Caco-2 (cell line): ENCODE data around the gene RAB3GAP2. TPM values are rescaled to one million over a fixed set of nuclear protein-coding genes. Genes with fewer than 3 reads are reported as not detected.
"Not testable (repeated sequence)": the region's sequence is repeated elsewhere in the genome, so short reads cannot be mapped to it uniquely, and the experiment has no call there.

Experiments used
- BruUV-seq: library from RNA; stranded (reverse); fragments of 400-500 nt; replicated peaks from 2 replicates; lab custom pipeline; 2021; lab: Mats Ljungman, UMichigan
- CTCF ChIA-PET: fragments of 300-600 bp; sonication (Branson Sonifier 250); formaldehyde crosslinking; loops from one replicate; lab custom pipeline; 2022; ENCODE audit warnings: antibody characterized with exemption; lab: Charles Lee
- POLR2A ChIA-PET: fragments of 300-600 bp; sonication (Branson Sonifier 250); formaldehyde crosslinking; loops from one replicate; lab custom pipeline; 2022; ENCODE audit warnings: antibody characterized with exemption; lab: Charles Lee
- DNase-seq, 2 experiments: peaks; one replicate each; pipeline versions ENCODE4 v3.0.0 to v3.0.0-alpha.2; 2020 to 2022
- H3K27me3 ChIP-seq: replicated peaks from 2 replicates; pipeline ENCODE4 v1.6.0; 2011; ENCODE audit warnings: low read length; ENCODE audit not compliant: control insufficient read depth, insufficient read depth
- H3K36me3 ChIP-seq: 2 replicates; pipeline ENCODE4 v1.5.1; 2011; ENCODE audit warnings: low read length; ENCODE audit not compliant: control insufficient read depth, insufficient read depth
- H3K4me1 ChIP-seq: fragments of 250-450 bp; sonication (Bioruptor Pico); 2 replicates; pipeline ENCODE4 v1.5.1; 2020; ENCODE audit warnings: mild to moderate bottlenecking
- H3K4me3 ChIP-seq: 2 replicates; pipeline ENCODE4 v1.5.1; 2011; ENCODE audit warnings: low read depth, mild to moderate bottlenecking, control low read depth, low read length
- H3K9me3 ChIP-seq: fragments of 250-450 bp; sonication (Bioruptor Pico); 2 replicates; pipeline ENCODE4 v1.5.1; 2020; ENCODE audit warnings: mild to moderate bottlenecking, moderate library complexity
- H3K27ac Mint-ChIP-seq: one replicate; pipeline ENCODE4 v1.8.0; 2022; ENCODE audit warnings: mixed read lengths; ENCODE audit not compliant: unreplicated experiment
- H3K27me3 Mint-ChIP-seq: one replicate; pipeline ENCODE4 v1.8.0; 2022; ENCODE audit warnings: mixed read lengths; ENCODE audit not compliant: insufficient read depth, unreplicated experiment
- H3K36me3 Mint-ChIP-seq: one replicate; pipeline ENCODE4 v1.8.0; 2022; ENCODE audit warnings: mild to moderate bottlenecking, mixed read lengths; ENCODE audit not compliant: insufficient read depth, unreplicated experiment
- H3K4me1 Mint-ChIP-seq: one replicate; pipeline ENCODE4 v1.8.0; 2022; ENCODE audit warnings: low read depth, mixed read lengths; ENCODE audit not compliant: unreplicated experiment
- H3K4me3 Mint-ChIP-seq: one replicate; pipeline ENCODE4 v1.8.0; 2022; ENCODE audit warnings: mild to moderate bottlenecking, moderate library complexity, mixed read lengths; ENCODE audit not compliant: unreplicated experiment
- H3K9me3 Mint-ChIP-seq: one replicate; pipeline ENCODE4 v1.8.0; 2022; ENCODE audit warnings: mixed read lengths; ENCODE audit not compliant: unreplicated experiment
- intact Hi-C: fragments of 100-400 bp; cut with micrococcal nuclease; formaldehyde crosslinking; loops from one replicate; pipeline ENCODE4 v1.10.0; 2022; ENCODE audit not compliant: unreplicated experiment
- total RNA-seq: library from RNA; stranded (reverse); gene quantifications from 2 replicates; pipeline ENCODE4 v1.2.3, GENCODE V29; 2022
- TF ChIP-seq, protein P1 (sequence below), 2 experiments: fragments of 200-600 bp in 1 of 2; IDR thresholded peaks; 1 replicate in 1 of 2; 2 replicates in 1 of 2; pipeline versions ENCODE4 v1.5.1 to v1.8.0; 2011 to 2022; ENCODE audit warnings: antibody characterized with exemption in 1 of 2, control low read depth in 1 of 2, inconsistent platforms in 1 of 2, low read depth in 1 of 2, low read length in 1 of 2, mild to moderate bottlenecking in 1 of 2, moderate library complexity in 1 of 2; ENCODE audit not compliant: insufficient read depth in 1 of 2, severe bottlenecking in 1 of 2, unreplicated experiment in 1 of 2

The RAB3GAP2 gene
- total RNA-seq, 1 experiment from 2014 or later: 41.1 TPM

DNA sequence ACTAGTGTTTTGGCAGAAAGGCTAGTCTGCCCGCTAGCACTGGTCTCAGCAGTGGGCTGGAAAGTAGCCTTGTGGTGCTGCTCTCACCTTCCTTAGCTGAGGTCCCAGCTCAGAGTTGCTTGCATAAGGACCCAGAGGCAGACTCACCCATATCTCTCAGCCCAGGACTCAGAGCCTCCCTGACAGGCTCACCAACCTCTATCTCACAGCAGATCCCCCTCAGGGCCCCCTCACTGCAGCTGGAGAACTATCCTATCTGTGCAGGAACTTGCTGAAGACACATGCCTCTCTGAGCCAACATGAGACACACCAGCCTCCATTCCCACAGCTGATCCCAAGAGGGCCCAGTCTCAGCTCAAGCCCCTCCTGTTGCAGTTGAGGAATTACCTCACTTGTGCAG, 95.7 kb downstream of the RAB3GAP2 start:
- DNase-seq: no peak
- BruUV-seq: no TSS peak
- ChIA-PET POLR2A (no interaction called here), CTCF (no interaction called here)
- Mint-ChIP-seq H3K4me3 (no peak overlapping the region), H3K27ac (no peak overlapping the region), H3K36me3 (peaks cover 29% of the 10 kb centered on the region), H3K4me1 (peaks cover 24% of the 10 kb centered on the region), H3K9me3 (peaks cover 6% of the 10 kb centered on the region), H3K27me3 (no peaks in the 10 kb centered on the region)
- no peaks in the 10 kb centered on the region for H3K9me3 ChIP-seq
- H3K36me3 ChIP-seq: no peaks in the 10 kb centered on the region; the same call in 1 of the 2 replicates
- intact Hi-C loops: no loop called here
- no peak overlapping the region for H3K4me3 ChIP-seq
- no peaks in the 10 kb centered on the region for H3K27me3 ChIP-seq
- H3K4me1 ChIP-seq: no peaks in the 10 kb centered on the region
- TF ChIP-seq, protein P1, sequence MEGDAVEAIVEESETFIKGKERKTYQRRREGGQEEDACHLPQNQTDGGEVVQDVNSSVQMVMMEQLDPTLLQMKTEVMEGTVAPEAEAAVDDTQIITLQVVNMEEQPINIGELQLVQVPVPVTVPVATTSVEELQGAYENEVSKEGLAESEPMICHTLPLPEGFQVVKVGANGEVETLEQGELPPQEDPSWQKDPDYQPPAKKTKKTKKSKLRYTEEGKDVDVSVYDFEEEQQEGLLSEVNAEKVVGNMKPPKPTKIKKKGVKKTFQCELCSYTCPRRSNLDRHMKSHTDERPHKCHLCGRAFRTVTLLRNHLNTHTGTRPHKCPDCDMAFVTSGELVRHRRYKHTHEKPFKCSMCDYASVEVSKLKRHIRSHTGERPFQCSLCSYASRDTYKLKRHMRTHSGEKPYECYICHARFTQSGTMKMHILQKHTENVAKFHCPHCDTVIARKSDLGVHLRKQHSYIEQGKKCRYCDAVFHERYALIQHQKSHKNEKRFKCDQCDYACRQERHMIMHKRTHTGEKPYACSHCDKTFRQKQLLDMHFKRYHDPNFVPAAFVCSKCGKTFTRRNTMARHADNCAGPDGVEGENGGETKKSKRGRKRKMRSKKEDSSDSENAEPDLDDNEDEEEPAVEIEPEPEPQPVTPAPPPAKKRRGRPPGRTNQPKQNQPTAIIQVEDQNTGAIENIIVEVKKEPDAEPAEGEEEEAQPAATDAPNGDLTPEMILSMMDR (IDR thresholded peaks at IDR 0.05; ENCODE audit: insufficient read depth in 1 of 2, low read depth in 1 of 2, low read length in 1 of 2, severe bottlenecking in 1 of 2, unreplicated experiment in 1 of 2): no peak

DNA sequence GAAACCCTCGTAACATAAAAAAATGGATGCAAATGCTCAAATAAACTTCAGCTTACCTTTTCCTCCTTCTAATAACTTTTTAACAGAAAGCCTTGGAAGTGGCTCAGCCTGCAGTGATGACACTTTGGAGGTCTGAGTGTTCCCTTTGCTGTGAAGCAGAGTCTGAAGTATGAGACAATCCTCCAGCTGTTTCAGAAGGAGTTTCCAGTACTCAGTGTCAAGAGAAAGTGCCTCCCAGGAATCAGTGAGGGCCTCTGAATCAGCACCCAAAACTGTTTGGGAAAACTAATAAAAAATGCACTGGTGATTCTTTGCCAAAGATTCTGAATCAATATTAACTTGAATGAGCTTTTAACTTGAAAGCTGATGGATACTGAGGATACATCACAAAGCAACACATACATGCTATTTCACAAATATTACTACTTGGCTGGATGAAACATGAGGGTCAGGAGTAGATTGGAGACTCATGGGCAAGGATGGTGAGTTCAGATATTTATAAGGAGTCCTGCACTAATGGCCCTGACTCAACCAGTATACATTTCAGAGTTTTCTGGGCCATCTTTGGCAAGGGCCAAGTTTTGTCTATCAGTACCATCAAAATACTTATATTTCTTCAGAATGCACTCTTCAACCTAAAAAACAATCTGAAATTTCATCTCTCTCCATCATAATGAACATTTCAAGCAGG, 101.3 kb downstream of the RAB3GAP2 start:
- intact Hi-C loops: no loop called here
- H3K4me3 Mint-ChIP-seq: no peak overlapping the region
- Histone ChIP-seq H3K4me3 (no peak overlapping the region), H3K36me3 (peaks cover 1% of the 10 kb centered on the region; the same call in 1 of the 2 replicates), H3K4me1 (no peaks in the 10 kb centered on the region), H3K27me3 (no peaks in the 10 kb centered on the region), H3K9me3 (no peaks in the 10 kb centered on the region)
- no peak overlapping the region for H3K27ac Mint-ChIP-seq
- H3K9me3 Mint-ChIP-seq: no peaks in the 10 kb centered on the region
- POLR2A ChIA-PET: no interaction called here
- no peaks in the 10 kb centered on the region for H3K4me1 Mint-ChIP-seq
- BruUV-seq: no TSS peak
- CTCF ChIA-PET: no interaction called here
- no peak for DNase-seq
- H3K27me3 Mint-ChIP-seq: no peaks in the 10 kb centered on the region
- H3K36me3 Mint-ChIP-seq: peaks cover 39% of the 10 kb centered on the region
- TF ChIP-seq, protein P1 (IDR thresholded peaks at IDR 0.05; ENCODE audit: insufficient read depth in 1 of 2, low read depth in 1 of 2, low read length in 1 of 2, severe bottlenecking in 1 of 2, unreplicated experiment in 1 of 2): no peak

DNA sequence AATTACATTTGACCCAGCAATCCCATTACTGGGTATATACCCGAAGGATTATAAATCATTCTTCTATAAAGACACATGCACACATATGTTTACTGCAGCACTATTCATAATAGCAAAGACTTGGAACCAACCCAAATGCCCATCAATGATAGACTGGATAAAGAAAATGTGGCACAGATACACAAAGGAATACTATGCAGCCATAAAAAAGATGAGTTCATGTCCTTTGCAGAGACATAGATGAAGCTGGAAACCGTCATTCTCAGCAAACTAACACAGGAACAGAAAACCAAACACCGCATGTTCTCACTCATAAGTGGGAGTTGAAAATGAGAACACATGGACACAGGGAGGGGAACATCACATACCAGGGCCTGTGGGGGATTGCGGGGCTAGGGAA, 102.4 kb downstream of the RAB3GAP2 start:
- H3K9me3 Mint-ChIP-seq, BruUV-seq, H3K4me1 ChIP-seq, intact Hi-C loops, H3K27me3 Mint-ChIP-seq, H3K4me1 Mint-ChIP-seq, H3K27me3 ChIP-seq, CTCF ChIA-PET, H3K27ac Mint-ChIP-seq, POLR2A ChIA-PET, H3K36me3 ChIP-seq, H3K9me3 ChIP-seq, DNase-seq, H3K4me3 ChIP-seq, H3K4me3 Mint-ChIP-seq: not testable (repeated sequence)
- peaks cover 39% of the 10 kb centered on the region for H3K36me3 Mint-ChIP-seq
